Measurements from ENCODE around the gene LCN10. TPM values are rescaled to one million over a fixed set of nuclear protein-coding genes. Genes with fewer than 3 reads are reported as not detected.

The LCN10 gene
- total RNA-seq, 1 experiment from 2014 or later = 1.5 TPM

GRCh38 chr9:136782452-136782851 lies 39.7 kb upstream of the LCN10 start:
- Mint-ChIP-seq H3K9me3 (peaks cover 11 to 13% of the 10 kb centered on the region in 2 experiments), H3K27me3 (ENCODE audit: low read depth) (peaks cover 48% of the 10 kb centered on the region), H3K36me3 (ENCODE audit: insufficient read depth in 1 of 3, low read depth in 3 of 3) (no peaks in the 10 kb centered on the region; a peak in 1 of 7 replicates), H3K27ac (no peak overlapping the region), H3K4me3 (no peak overlapping the region), H3K4me1 (peaks cover under 1 to 3% of the 10 kb centered on the region in 2 experiments)
- no CpG with 5 or more reads among the region's 3 CpGs for WGBS (ENCODE audit: extremely low coverage, insufficient read length, low lambda C conversion rate)
- Histone ChIP-seq H2BK5ac (ENCODE audit: insufficient read length, low read length) (no peak overlapping the region), H3K18ac (ENCODE audit: insufficient read length, low read depth, low read length) (no peak overlapping the region), H4K91ac (ENCODE audit: insufficient read length, low read depth, low read length) (no peak overlapping the region), H3K27me3 (ENCODE audit: insufficient read depth, low read length) (no peaks in the 10 kb centered on the region; the same call in 1 of the 2 replicates), H3K27ac (ENCODE audit: insufficient read length, low read depth, low read length) (no peak overlapping the region), H3K4me1 (ENCODE audit: insufficient read depth, low read length) (no peaks in the 10 kb centered on the region), H2BK20ac (ENCODE audit: low read depth, low read length, poor library complexity, severe bottlenecking) (no peak overlapping the region), H2AK5ac (ENCODE audit: insufficient read length, low read length) (no peak overlapping the region), H4K20me1 (ENCODE audit: control insufficient read depth, insufficient read depth, insufficient read length) (no peaks in the 10 kb centered on the region), H4K5ac (ENCODE audit: insufficient read length, low read depth, low read length) (no peak overlapping the region), H2BK12ac (ENCODE audit: insufficient read length, low read depth, low read length) (no peak overlapping the region), H3K4me2 (ENCODE audit: insufficient read depth, insufficient read length, low read length) (no peak overlapping the region), H2BK120ac (ENCODE audit: low read depth, low read length, poor library complexity, severe bottlenecking) (no peak overlapping the region), H3T11ph (ENCODE audit: low read length) (no peak overlapping the region), H4K8ac (replicated peaks; ENCODE audit: insufficient read length, low read depth, low read length) (no peak overlapping the region), H3K4ac (ENCODE audit: low read depth, low read length) (no peak overlapping the region), H2BK15ac (ENCODE audit: low read depth, low read length) (no peak overlapping the region), H3K9me3 (ENCODE audit: control insufficient read depth, low read depth, low read length) (no peaks in the 10 kb centered on the region), H3K79me1 (ENCODE audit: insufficient read depth, low read depth, low read length, poor library complexity, severe bottlenecking) (no peaks in the 10 kb centered on the region), H3K23me2 (ENCODE audit: insufficient read length, low read depth, low read length, poor library complexity, severe bottlenecking) (no peaks in the 10 kb centered on the region), H3K23ac (ENCODE audit: insufficient read length, low read depth, low read length) (no peak overlapping the region), H3K14ac (ENCODE audit: insufficient read depth, low read length) (no peak overlapping the region), H3K9ac (ENCODE audit: extremely low read depth, insufficient read length, low read length) (no peak overlapping the region), H3K79me2 (ENCODE audit: insufficient read depth, low read length) (no peaks in the 10 kb centered on the region), H2AFZ (ENCODE audit: low read length) (no peak overlapping the region), H3K56ac (ENCODE audit: insufficient read length, low read depth, low read length) (no peak overlapping the region)
- DNase-seq = no peak
- TF ChIP-seq CTCF (conservative IDR thresholded peaks at IDR 0.05) = no peak
